Loucy (cell line): ENCODE measurements around the gene TRPM7.

Experiments used
- H2AFZ ChIP-seq: fragments of 200-600 bp; sonication (generic); 2 replicates; pipeline ENCODE4 v1.6.0; 2016; ENCODE audit warnings: antibody characterized with exemption, mild to moderate bottlenecking, low read length, moderate library complexity
- H3F3A ChIP-seq: fragments of 200-600 bp; 2 replicates; pipeline ENCODE4 v1.6.0; 2016; ENCODE audit warnings: antibody characterized with exemption, low read depth, mild to moderate bottlenecking
- H3K27me3 ChIP-seq: fragments of 200-600 bp; sonication (generic); 2 replicates; pipeline ENCODE4 v1.6.1; 2014; ENCODE audit warnings: low read length, mild to moderate bottlenecking; ENCODE audit not compliant: insufficient read depth, poor library complexity, severe bottlenecking
- H3K36me3 ChIP-seq: fragments of 200-600 bp; sonication (generic); 2 replicates; pipeline ENCODE4 v1.6.1; 2016; ENCODE audit warnings: low read length; ENCODE audit not compliant: insufficient read depth
- H3K4me1 ChIP-seq: fragments of 200-600 bp; sonication (generic); 2 replicates; pipeline ENCODE4 v1.5.1; 2014; ENCODE audit warnings: low read length, mild to moderate bottlenecking; ENCODE audit not compliant: insufficient read depth, poor library complexity, severe bottlenecking
- H3K4me2 ChIP-seq: fragments of 200-600 bp; sonication (generic); 2 replicates; pipeline ENCODE4 v1.6.0; 2014; ENCODE audit warnings: antibody characterized with exemption, low read length, low read depth, mild to moderate bottlenecking; ENCODE audit not compliant: poor library complexity, severe bottlenecking
- H3K4me3 ChIP-seq: fragments of 200-600 bp; sonication (generic); 2 replicates; pipeline ENCODE4 v1.5.1; 2014; ENCODE audit warnings: low read length, mild to moderate bottlenecking, mixed read lengths; ENCODE audit not compliant: poor library complexity, severe bottlenecking
- H3K79me2 ChIP-seq: fragments of 200-600 bp; sonication (generic); 2 replicates; pipeline ENCODE4 v1.6.1; 2014; ENCODE audit warnings: low read length; ENCODE audit not compliant: insufficient read depth
- H3K9ac ChIP-seq: fragments of 200-600 bp; sonication (generic); 2 replicates; pipeline ENCODE4 v1.6.0; 2014; ENCODE audit warnings: mild to moderate bottlenecking, low read depth, low read length, moderate library complexity; ENCODE audit not compliant: poor library complexity, severe bottlenecking
- H3K9me2 ChIP-seq: fragments of 200-600 bp; sonication (generic); replicated peaks from 2 replicates; pipeline ENCODE4 v1.6.1; 2016; ENCODE audit warnings: low read depth, low read length, mixed read lengths
- H3K9me3 ChIP-seq: fragments of 200-600 bp; sonication (generic); 2 replicates; pipeline ENCODE4 v1.6.1; 2014; ENCODE audit warnings: mild to moderate bottlenecking, antibody characterized with exemption, low read length, low read depth; ENCODE audit not compliant: insufficient read depth
- H4K20me1 ChIP-seq: fragments of 200-600 bp; sonication (generic); 2 replicates; pipeline ENCODE4 v1.6.0; 2014; ENCODE audit warnings: antibody characterized with exemption, low read length, mild to moderate bottlenecking; ENCODE audit not compliant: insufficient read depth, poor library complexity, severe bottlenecking
- CTCF ChIP-seq: fragments of 200-600 bp; sonication (generic); conservative IDR thresholded peaks from 2 replicates; pipeline ENCODE4 v1.5.1; 2014; ENCODE audit warnings: mild to moderate bottlenecking, antibody characterized with exemption, low read length
- EZH2phosphoT487 ChIP-seq: fragments of 200-600 bp; IDR thresholded peaks from 2 replicates; pipeline ENCODE4 v1.6.1; 2018; ENCODE audit warnings: antibody characterized with exemption, mild to moderate bottlenecking, moderate library complexity, borderline replicate concordance

TRPM7 gene

GRCh38 chr15:50552238-50552637, 134.4 kb downstream of the TRPM7 start:
- Histone ChIP-seq H3K9me3 (no peaks in the 10 kb centered on the region), H3K27me3 (no peaks in the 10 kb centered on the region), H3F3A (0 out of 2 replicates have a peak, but pooled peaks cover 3% of the 10 kb centered on the region), H3K4me2 (no peak overlapping the region), H3K9ac (no peak overlapping the region), H3K9me2 (no peaks in the 10 kb centered on the region), H3K4me3 (no peak overlapping the region), H3K4me1 (peaks cover 33% of the 10 kb centered on the region), H4K20me1 (no peaks in the 10 kb centered on the region), H2AFZ (no peak overlapping the region), H3K79me2 (no peaks in the 10 kb centered on the region), H3K36me3 (no peaks in the 10 kb centered on the region)
- TF ChIP-seq CTCF = no peak
- no peak for TF ChIP-seq EZH2phosphoT487

DNA sequence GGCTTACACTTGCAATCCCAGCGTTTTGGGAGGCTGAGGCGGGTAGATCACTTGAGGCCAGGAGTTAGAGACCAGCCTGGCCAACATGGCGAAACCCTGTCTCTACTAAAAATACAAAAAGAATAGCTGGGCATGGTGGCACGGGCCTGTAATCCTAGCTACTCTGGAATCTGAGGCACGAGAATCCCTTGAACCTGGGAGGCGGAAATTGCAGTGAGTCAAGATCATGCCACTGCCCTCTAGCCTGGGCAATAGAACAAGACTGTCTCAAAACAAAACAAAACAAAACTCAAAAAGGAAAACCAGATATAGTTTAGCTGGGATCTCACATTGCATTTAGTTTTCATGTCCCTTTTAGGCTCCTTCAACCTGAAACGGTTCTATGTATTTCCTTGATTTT, 137.3 kb downstream of the TRPM7 start:
- no peaks in the 10 kb centered on the region for H3K27me3 ChIP-seq
- H3K9me2 ChIP-seq = no peaks in the 10 kb centered on the region
- H2AFZ ChIP-seq = no peak overlapping the region
- H3K79me2 ChIP-seq = no peaks in the 10 kb centered on the region
- TF ChIP-seq EZH2phosphoT487 (no peak), CTCF (no peak)
- H3F3A ChIP-seq = 0 out of 2 replicates have a peak, but pooled peaks cover 3% of the 10 kb centered on the region
- no peaks in the 10 kb centered on the region for H3K36me3 ChIP-seq
- no peak overlapping the region for H3K9ac ChIP-seq
- no peaks in the 10 kb centered on the region for H4K20me1 ChIP-seq
- peaks cover 33% of the 10 kb centered on the region for H3K4me1 ChIP-seq
- no peak overlapping the region for H3K4me2 ChIP-seq
- no peak overlapping the region for H3K4me3 ChIP-seq
- H3K9me3 ChIP-seq = no peaks in the 10 kb centered on the region

DNA sequence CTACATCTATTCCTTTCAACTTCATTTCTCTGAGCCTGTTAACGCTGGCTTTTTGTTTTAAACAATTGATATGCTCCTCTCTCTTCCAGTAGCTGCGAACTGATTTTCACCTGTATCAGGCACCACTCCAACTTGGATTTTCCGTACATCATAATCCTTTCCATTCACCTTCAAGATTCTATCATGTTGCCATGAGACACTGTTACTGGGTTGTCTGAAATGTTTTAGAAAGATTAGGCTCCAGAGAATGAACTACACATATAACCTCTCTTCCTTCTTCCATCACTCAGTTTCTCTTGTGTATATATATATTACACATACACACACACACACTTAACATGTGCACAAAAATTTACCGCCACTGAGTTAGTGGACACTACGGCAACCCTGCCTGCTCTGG, 140.0 kb downstream of the TRPM7 start, which contains the start of gene USP50:
TSS of gene USP50 (minus strand) at position 101 of the 400 bp plus-strand sequence. CDS start 141 bp downstream, outside the sequence.
- peak within 1 kb of the TSS; percentile 49 for H3K4me3 ChIP-seq
- no peaks in the 10 kb centered on the region for H3K27me3 ChIP-seq
- peak within 1 kb of the TSS; percentile 72 for H3K4me2 ChIP-seq
- no peak for TF ChIP-seq EZH2phosphoT487
- no peak for TF ChIP-seq CTCF
- H2AFZ ChIP-seq = peak within 1 kb of the TSS; percentile 61
- H4K20me1 ChIP-seq = no peaks in the 10 kb centered on the region
- H3F3A ChIP-seq = no peaks in the 10 kb centered on the region
- no peaks in the 10 kb centered on the region for H3K79me2 ChIP-seq
- H3K4me1 ChIP-seq = peaks cover 36% of the 10 kb centered on the region
- H3K36me3 ChIP-seq = no peaks in the 10 kb centered on the region
- no peaks in the 10 kb centered on the region for H3K9me2 ChIP-seq
- H3K9me3 ChIP-seq = no peaks in the 10 kb centered on the region
- peak within 1 kb of the TSS; percentile 65 for H3K9ac ChIP-seq
